ENCODE results near the gene EPOP. TPM values are rescaled to one million over a fixed set of nuclear protein-coding genes. Genes with fewer than 3 reads are reported as not detected.

The EPOP gene
- total and polyA plus RNA-seq, 2 of the 13 experiments (the other 11 are each of a cell fraction or from before 2014, with no cell fraction given), result 14.7 to 37.8 TPM

GRCh38 chr17:38656959-38657823, 17.6 kb downstream of the EPOP start (continued):
- no peak for TF ChIP-seq ZSCAN5A (CRISPR knock-in tag; IDR thresholded peaks at IDR 0.05; ENCODE audit: borderline replicate concordance)
- 0 out of 2 replicates have a peak, but pooled peaks have one; percentile 1 for TF ChIP-seq ZC3H4 (CRISPR knock-in tag; IDR thresholded peaks at IDR 0.05; ENCODE audit: borderline replicate concordance)
- TF ChIP-seq HMGXB3 (CRISPR knock-in tag; IDR thresholded peaks at IDR 0.05; ENCODE audit: borderline replicate concordance), result 0 out of 2 replicates have a peak, but pooled peaks have one; percentile 4
- TF ChIP-seq ZNF207 (IDR thresholded peaks at IDR 0.05; ENCODE audit: borderline replicate concordance), result no peak
- peak; percentile 94 for TF ChIP-seq GMEB1 (CRISPR knock-in tag; IDR thresholded peaks at IDR 0.05; ENCODE audit: borderline replicate concordance)
- no peak for TF ChIP-seq NCOA5 (CRISPR knock-in tag; IDR thresholded peaks at IDR 0.05)
- TF ChIP-seq ZNF121 (CRISPR knock-in tag; IDR thresholded peaks at IDR 0.05), result 0 out of 2 replicates have a peak, but pooled peaks have one; percentile 66
- peak; percentile 76 for TF ChIP-seq ZSCAN25 (CRISPR knock-in tag; IDR thresholded peaks at IDR 0.05)
- peak; percentile 96 for TF ChIP-seq DRAP1 (CRISPR knock-in tag; IDR thresholded peaks at IDR 0.05)
- no peak; the same call in 1 of the 2 replicates for TF ChIP-seq CBX2 (IDR thresholded peaks at IDR 0.05; ENCODE audit: low read depth, low read length)
- no peak for TF ChIP-seq CBX2 (CRISPR knock-in tag; IDR thresholded peaks at IDR 0.05; ENCODE audit: low read depth)
- peak; percentile 96 for TF ChIP-seq SRY (CRISPR knock-in tag; IDR thresholded peaks at IDR 0.05)
- TF ChIP-seq ZNF530 (CRISPR knock-in tag; IDR thresholded peaks at IDR 0.05; ENCODE audit: low read depth), result no peak
- TF ChIP-seq TCF7L2 (IDR thresholded peaks at IDR 0.05; ENCODE audit: low read depth, low read length), result no peak
- peak; percentile 90; the same call in 1 of the 2 replicates for TF ChIP-seq ZNF556 (CRISPR knock-in tag; IDR thresholded peaks at IDR 0.05; ENCODE audit: borderline replicate concordance)
- TF ChIP-seq, protein P1, sequence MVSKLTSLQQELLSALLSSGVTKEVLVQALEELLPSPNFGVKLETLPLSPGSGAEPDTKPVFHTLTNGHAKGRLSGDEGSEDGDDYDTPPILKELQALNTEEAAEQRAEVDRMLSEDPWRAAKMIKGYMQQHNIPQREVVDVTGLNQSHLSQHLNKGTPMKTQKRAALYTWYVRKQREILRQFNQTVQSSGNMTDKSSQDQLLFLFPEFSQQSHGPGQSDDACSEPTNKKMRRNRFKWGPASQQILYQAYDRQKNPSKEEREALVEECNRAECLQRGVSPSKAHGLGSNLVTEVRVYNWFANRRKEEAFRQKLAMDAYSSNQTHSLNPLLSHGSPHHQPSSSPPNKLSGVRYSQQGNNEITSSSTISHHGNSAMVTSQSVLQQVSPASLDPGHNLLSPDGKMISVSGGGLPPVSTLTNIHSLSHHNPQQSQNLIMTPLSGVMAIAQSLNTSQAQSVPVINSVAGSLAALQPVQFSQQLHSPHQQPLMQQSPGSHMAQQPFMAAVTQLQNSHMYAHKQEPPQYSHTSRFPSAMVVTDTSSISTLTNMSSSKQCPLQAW (CRISPR knock-in tag; IDR thresholded peaks at IDR 0.05), result peak; percentile 97
- no peak for TF ChIP-seq ZNF549 (CRISPR knock-in tag; IDR thresholded peaks at IDR 0.05)
- peak; percentile 57; the same call in 1 of the 2 replicates for TF ChIP-seq FOXJ3 (CRISPR knock-in tag; IDR thresholded peaks at IDR 0.05; ENCODE audit: borderline replicate concordance)
- TF ChIP-seq PHF5A (CRISPR knock-in tag; IDR thresholded peaks at IDR 0.05; ENCODE audit: low read depth, unreplicated experiment), result peak; percentile 74
